Neutrophil (primary cell): ENCODE measurements around the gene KCNH8.

Source experiments
- H3K27ac ChIP-seq: fragments of 200-600 bp; sonication (generic); 2 replicates; pipeline ENCODE4 v1.5.1; 2016; ENCODE audit warnings: mild to moderate bottlenecking, moderate library complexity
- H3K27me3 ChIP-seq: fragments of 200-600 bp; sonication (generic); 2 replicates; pipeline ENCODE4 v1.6.0; 2016; ENCODE audit warnings: mild to moderate bottlenecking
- H3K36me3 ChIP-seq: fragments of 200-600 bp; sonication (generic); 2 replicates; pipeline ENCODE4 v1.5.1; 2017
- H3K4me1 ChIP-seq, 2 experiments: fragments of 200-600 bp in 1 of 2; sonication (generic) in 1 of 2; 1 replicate in 1 of 2; 2 replicates in 1 of 2; pipeline versions ENCODE4 v1.5.1 to v1.6.1; 2013 to 2016; ENCODE audit warnings: low read depth in 1 of 2, low read length in 1 of 2, mild to moderate bottlenecking in 1 of 2, moderate library complexity in 1 of 2; ENCODE audit not compliant: control insufficient read depth in 1 of 2, insufficient read depth in 1 of 2
- H3K4me3 ChIP-seq, 2 experiments: fragments of 200-600 bp in 1 of 2; sonication (generic) in 1 of 2; 1 replicate in 1 of 2; 2 replicates in 1 of 2; pipeline ENCODE4 v1.5.1; 2013 to 2016; ENCODE audit warnings: low read depth in 1 of 2, low read length in 1 of 2, mild to moderate bottlenecking in 1 of 2, moderate library complexity in 1 of 2
- H3K9me3 ChIP-seq: fragments of 200-600 bp; sonication (generic); 2 replicates; pipeline ENCODE4 v1.5.1; 2016
- CTCF ChIP-seq: fragments of 200-600 bp; sonication (generic); IDR thresholded peaks from 2 replicates; pipeline ENCODE4 v1.5.1; 2016; ENCODE audit warnings: antibody characterized with exemption

The KCNH8 gene

GRCh38 chr3:19107719-19108118, 40.6 kb upstream of the KCNH8 start:
- H3K27ac ChIP-seq: no peak overlapping the region
- H3K4me1 ChIP-seq: no peaks in the 10 kb centered on the region
- no peaks in the 10 kb centered on the region for H3K36me3 ChIP-seq
- H3K9me3 ChIP-seq: peaks cover 13% of the 10 kb centered on the region
- H3K4me3 ChIP-seq: no peak overlapping the region
- no peak for TF ChIP-seq CTCF
- no peaks in the 10 kb centered on the region for H3K27me3 ChIP-seq

GRCh38 chr3:19110335-19110895, 37.9 kb upstream of the KCNH8 start:
- Histone ChIP-seq H3K27me3 (no peaks in the 10 kb centered on the region), H3K27ac (no peak overlapping the region), H3K36me3 (no peaks in the 10 kb centered on the region), H3K4me3 (no peak overlapping the region), H3K9me3 (peaks cover 13% of the 10 kb centered on the region), H3K4me1 (no peaks in the 10 kb centered on the region)
- no peak for TF ChIP-seq CTCF

GRCh38 chr3:19114461-19114860, 33.8 kb upstream of the KCNH8 start:
- H3K9me3 ChIP-seq: no peaks in the 10 kb centered on the region
- H3K4me3 ChIP-seq: no peak overlapping the region
- no peaks in the 10 kb centered on the region for H3K36me3 ChIP-seq
- no peaks in the 10 kb centered on the region for H3K27me3 ChIP-seq
- H3K27ac ChIP-seq: no peak overlapping the region
- TF ChIP-seq CTCF: no peak
- no peaks in the 10 kb centered on the region for H3K4me1 ChIP-seq

GRCh38 chr3:19116239-19116638, 32.1 kb upstream of the KCNH8 start:
- H3K9me3 ChIP-seq: no peaks in the 10 kb centered on the region
- no peaks in the 10 kb centered on the region for H3K36me3 ChIP-seq
- no peaks in the 10 kb centered on the region for H3K4me1 ChIP-seq
- no peaks in the 10 kb centered on the region for H3K27me3 ChIP-seq
- TF ChIP-seq CTCF: no peak
- H3K27ac ChIP-seq: no peak overlapping the region
- no peak overlapping the region for H3K4me3 ChIP-seq

GRCh38 chr3:19124752-19125151, 23.6 kb upstream of the KCNH8 start:
- no peak for TF ChIP-seq CTCF
- H3K9me3 ChIP-seq: no peaks in the 10 kb centered on the region
- H3K27ac ChIP-seq: no peak overlapping the region
- H3K4me1 ChIP-seq: no peaks in the 10 kb centered on the region
- no peak overlapping the region for H3K4me3 ChIP-seq
- H3K36me3 ChIP-seq: no peaks in the 10 kb centered on the region
- H3K27me3 ChIP-seq: no peaks in the 10 kb centered on the region

GRCh38 chr3:19139863-19140262, 8.4 kb upstream of the KCNH8 start:
- H3K27me3 ChIP-seq: peaks cover 25% of the 10 kb centered on the region
- no peaks in the 10 kb centered on the region for H3K4me1 ChIP-seq
- TF ChIP-seq CTCF: no peak

More at GRCh38 chr3:19139863-19140262, 8.4 kb upstream of the KCNH8 start:
- Histone ChIP-seq H3K4me3 (no peak overlapping the region), H3K9me3 (no peaks in the 10 kb centered on the region), H3K27ac (no peak overlapping the region), H3K36me3 (no peaks in the 10 kb centered on the region)
